ENCODE results near the gene ABCA7. TPM values are rescaled to one million over a fixed set of nuclear protein-coding genes. Genes with fewer than 3 reads are reported as not detected.

Gene ABCA7
- total RNA-seq, 1 experiment from 2014 or later, result 0.82 TPM

- H3K36me3 ChIP-seq, result peaks cover 43% of the 10 kb centered on the region
- peaks cover 22% of the 10 kb centered on the region for H3K4me1 ChIP-seq (replicated peaks)
- H3K27ac ChIP-seq, result peak overlapping the region; percentile 95
- peak in 1 of 2 experiments; percentile 46 for DNase-seq (ENCODE audit: low read depth in 1 of 2, low spot score in 2 of 2)
- H3K9me3 ChIP-seq (replicated peaks), result no peaks in the 10 kb centered on the region
- H3K27me3 ChIP-seq (replicated peaks), result no peaks in the 10 kb centered on the region
- H3K4me3 ChIP-seq, result peak overlapping the region; percentile 98
These were observed 12.9 kb upstream of the ABCA7 start for GRCh38 chr19:1026783-1027649.

- Histone ChIP-seq H3K4me3 (peak overlapping the region; percentile 98), H3K9me3 (replicated peaks) (no peaks in the 10 kb centered on the region), H3K27me3 (replicated peaks) (no peaks in the 10 kb centered on the region), H3K27ac (peak overlapping the region; percentile 96), H3K36me3 (peaks cover 49% of the 10 kb centered on the region), H3K4me1 (replicated peaks) (peaks cover 22% of the 10 kb centered on the region)
- DNase-seq (ENCODE audit: low read depth in 1 of 2, low spot score in 2 of 2), result peak in 1 of 2 experiments; percentile 42
These were observed 12.3 kb upstream of the ABCA7 start for GRCh38 chr19:1027650-1028061.

GRCh38 chr19:1028062-1028926, 11.6 kb upstream of the ABCA7 start:
- Histone ChIP-seq H3K4me3 (peak overlapping the region; percentile 98), H3K9me3 (replicated peaks) (no peaks in the 10 kb centered on the region), H3K36me3 (peaks cover 56% of the 10 kb centered on the region)

GRCh38 chr19:1032264-1032867, 7.5 kb upstream of the ABCA7 start:
- Histone ChIP-seq H3K9me3 (replicated peaks) (no peaks in the 10 kb centered on the region), H3K36me3 (peaks cover 70% of the 10 kb centered on the region), H3K27me3 (replicated peaks) (no peaks in the 10 kb centered on the region), H3K4me1 (replicated peaks) (peaks cover 22% of the 10 kb centered on the region), H3K27ac (no peak overlapping the region), H3K4me3 (no peak overlapping the region)
- no peak for DNase-seq (ENCODE audit: low read depth in 1 of 2, low spot score in 2 of 2)

More at GRCh38 chr19:1028062-1028926, 11.6 kb upstream of the ABCA7 start:
- Histone ChIP-seq H3K27me3 (replicated peaks) (no peaks in the 10 kb centered on the region), H3K27ac (peak overlapping the region; percentile 96), H3K4me1 (replicated peaks) (peaks cover 22% of the 10 kb centered on the region)
- peak; percentile 88 to 98 for DNase-seq (ENCODE audit: low read depth in 1 of 2, low spot score in 2 of 2)

GRCh38 chr19:1035998-1036621, 3.8 kb upstream of the ABCA7 start:
- Histone ChIP-seq H3K27ac (no peak overlapping the region), H3K36me3 (peaks cover 67% of the 10 kb centered on the region), H3K4me3 (no peak overlapping the region), H3K9me3 (replicated peaks) (no peaks in the 10 kb centered on the region), H3K27me3 (replicated peaks) (no peaks in the 10 kb centered on the region), H3K4me1 (replicated peaks) (peaks cover 40% of the 10 kb centered on the region)
- no peak for DNase-seq (ENCODE audit: low read depth in 1 of 2, low spot score in 2 of 2)

- no peak for DNase-seq (ENCODE audit: low read depth in 1 of 2, low spot score in 2 of 2)
- Histone ChIP-seq H3K4me3 (no peak overlapping the region), H3K27me3 (replicated peaks) (no peaks in the 10 kb centered on the region), H3K27ac (no peak overlapping the region), H3K36me3 (peaks cover 55% of the 10 kb centered on the region), H3K4me1 (replicated peaks) (peaks cover 48% of the 10 kb centered on the region), H3K9me3 (replicated peaks) (no peaks in the 10 kb centered on the region)
These were observed 2.3 kb upstream of the ABCA7 start for GRCh38 chr19:1037621-1038064.

GRCh38 chr19:1038978-1039645, 795 bp upstream of the ABCA7 start:
- Histone ChIP-seq H3K4me3 (peak overlapping the region; percentile 30; the same call in 1 of the 2 replicates), H3K36me3 (peaks cover 47% of the 10 kb centered on the region), H3K27ac (no peak overlapping the region), H3K4me1 (replicated peaks) (peaks cover 48% of the 10 kb centered on the region), H3K9me3 (replicated peaks) (no peaks in the 10 kb centered on the region), H3K27me3 (replicated peaks) (no peaks in the 10 kb centered on the region)
- no peak for DNase-seq (ENCODE audit: low read depth in 1 of 2, low spot score in 2 of 2)

GRCh38 chr19:1040476-1041271, 767 bp downstream of the ABCA7 start:
- Histone ChIP-seq H3K9me3 (replicated peaks) (no peaks in the 10 kb centered on the region), H3K27ac (no peak overlapping the region), H3K36me3 (peaks cover 41% of the 10 kb centered on the region), H3K4me3 (peak overlapping the region; percentile 30), H3K4me1 (replicated peaks) (peaks cover 48% of the 10 kb centered on the region), H3K27me3 (replicated peaks) (no peaks in the 10 kb centered on the region)
- peak; percentile 90 to 94 for DNase-seq (ENCODE audit: low read depth in 1 of 2, low spot score in 2 of 2)

- no peaks in the 10 kb centered on the region for H3K27me3 ChIP-seq (replicated peaks)
- H3K9me3 ChIP-seq (replicated peaks), result no peaks in the 10 kb centered on the region
- peaks cover 34% of the 10 kb centered on the region for H3K36me3 ChIP-seq
- H3K27ac ChIP-seq, result no peak overlapping the region
- peak overlapping the region; percentile 30 for H3K4me3 ChIP-seq
- peaks cover 43% of the 10 kb centered on the region for H3K4me1 ChIP-seq (replicated peaks)
- no peak for DNase-seq (ENCODE audit: low read depth in 1 of 2, low spot score in 2 of 2)
These were observed 1.4 kb downstream of the ABCA7 start for GRCh38 chr19:1041272-1041834.

- H3K27me3 ChIP-seq (replicated peaks), result no peaks in the 10 kb centered on the region
- peaks cover 42% of the 10 kb centered on the region for H3K4me1 ChIP-seq (replicated peaks)
- no peak overlapping the region for H3K4me3 ChIP-seq
- H3K9me3 ChIP-seq (replicated peaks), result no peaks in the 10 kb centered on the region
- H3K36me3 ChIP-seq, result peaks cover 27% of the 10 kb centered on the region
- DNase-seq (ENCODE audit: low read depth in 1 of 2, low spot score in 2 of 2), result no peak
- H3K27ac ChIP-seq, result no peak overlapping the region
These were observed 2.2 kb downstream of the ABCA7 start for GRCh38 chr19:1041835-1042685.

GRCh38 chr19:1042689-1043511, 3.0 kb downstream of the ABCA7 start:
- H3K9me3 ChIP-seq (replicated peaks), result no peaks in the 10 kb centered on the region
- no peaks in the 10 kb centered on the region for H3K27me3 ChIP-seq (replicated peaks)
- DNase-seq (ENCODE audit: low read depth in 1 of 2, low spot score in 2 of 2), result no peak
- H3K4me1 ChIP-seq (replicated peaks), result peaks cover 35% of the 10 kb centered on the region
- H3K36me3 ChIP-seq, result peaks cover 18% of the 10 kb centered on the region
- no peak overlapping the region for H3K4me3 ChIP-seq
- no peak overlapping the region for H3K27ac ChIP-seq

All from SJSA1 (cell line).